ENCODE results near the gene PPIA.

GRCh38 chr7:44769376-44769775 lies 27.1 kb upstream of the PPIA start:
- TF ChIP-seq, protein P1, sequence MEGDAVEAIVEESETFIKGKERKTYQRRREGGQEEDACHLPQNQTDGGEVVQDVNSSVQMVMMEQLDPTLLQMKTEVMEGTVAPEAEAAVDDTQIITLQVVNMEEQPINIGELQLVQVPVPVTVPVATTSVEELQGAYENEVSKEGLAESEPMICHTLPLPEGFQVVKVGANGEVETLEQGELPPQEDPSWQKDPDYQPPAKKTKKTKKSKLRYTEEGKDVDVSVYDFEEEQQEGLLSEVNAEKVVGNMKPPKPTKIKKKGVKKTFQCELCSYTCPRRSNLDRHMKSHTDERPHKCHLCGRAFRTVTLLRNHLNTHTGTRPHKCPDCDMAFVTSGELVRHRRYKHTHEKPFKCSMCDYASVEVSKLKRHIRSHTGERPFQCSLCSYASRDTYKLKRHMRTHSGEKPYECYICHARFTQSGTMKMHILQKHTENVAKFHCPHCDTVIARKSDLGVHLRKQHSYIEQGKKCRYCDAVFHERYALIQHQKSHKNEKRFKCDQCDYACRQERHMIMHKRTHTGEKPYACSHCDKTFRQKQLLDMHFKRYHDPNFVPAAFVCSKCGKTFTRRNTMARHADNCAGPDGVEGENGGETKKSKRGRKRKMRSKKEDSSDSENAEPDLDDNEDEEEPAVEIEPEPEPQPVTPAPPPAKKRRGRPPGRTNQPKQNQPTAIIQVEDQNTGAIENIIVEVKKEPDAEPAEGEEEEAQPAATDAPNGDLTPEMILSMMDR (IDR thresholded peaks at IDR 0.05): no peak
- no peak for TF ChIP-seq POLR2A (IDR thresholded peaks at IDR 0.05)
- TF ChIP-seq POLR2AphosphoS5 (IDR thresholded peaks at IDR 0.05): no peak

All from breast epithelium (tissue), 3 donors.